Lower leg skin (tissue), 3 donors: ENCODE results near the gene RBSN.

Source experiments
- CTCF ChIP-seq, 3 donors: fragments of 450-650 bp; IDR thresholded peaks; one replicate each; pipeline ENCODE4 v1.5.1; 2016; ENCODE audit warnings: antibody characterized with exemption in 3 of 3, mild to moderate bottlenecking in 3 of 3, moderate library complexity in 2 of 3
- POLR2A ChIP-seq, 2 donors: fragments of 450-650 bp; IDR thresholded peaks; one replicate each; pipeline ENCODE4 v1.6.1; 2016 to 2017; ENCODE audit warnings: antibody characterized with exemption in 2 of 2, mild to moderate bottlenecking in 1 of 2, moderate library complexity in 1 of 2

GRCh38 chr3:15074500-15074899 lies 24.4 kb downstream of the RBSN start:
- no peak for TF ChIP-seq CTCF (IDR thresholded peaks at IDR 0.05)
- TF ChIP-seq POLR2A (IDR thresholded peaks at IDR 0.05), result no peak
